Aorta (tissue), 5 donors: ENCODE data around the gene FBXO7. TPM values are rescaled to one million over a fixed set of nuclear protein-coding genes. Genes with fewer than 3 reads are reported as not detected.

Source experiments
- ATAC-seq: fragments of 200-7000 bp; cut with Tn5 transposase; one replicate; pipeline ENCODE4 v1.9.1; 2022; ENCODE audit warnings: moderate library complexity; ENCODE audit not compliant: low FRiP score
- DNase-seq, 2 donors: peaks; one replicate each; pipeline ENCODE4 v3.0.0-alpha.2; 2020
- H3K27ac ChIP-seq, 2 donors: one replicate each; pipeline ENCODE4 v1.5.1; 2013; ENCODE audit warnings: low read length in 2 of 2, mild to moderate bottlenecking in 2 of 2, moderate library complexity in 2 of 2, control low read depth in 1 of 2, inconsistent platforms in 1 of 2, low read depth in 1 of 2
- H3K27me3 ChIP-seq, 2 donors: one replicate each; pipeline ENCODE4 v1.6.1; 2013; ENCODE audit warnings: control low read depth in 1 of 2, low read length in 1 of 2, mild to moderate bottlenecking in 1 of 2, moderate library complexity in 1 of 2; ENCODE audit not compliant: insufficient read depth in 2 of 2, control insufficient read depth in 1 of 2
- H3K36me3 ChIP-seq, 2 donors: one replicate each; pipeline ENCODE4 v1.6.1; 2013; ENCODE audit warnings: control low read depth in 1 of 2, low read length in 1 of 2, mild to moderate bottlenecking in 1 of 2; ENCODE audit not compliant: insufficient read depth in 2 of 2, control insufficient read depth in 1 of 2
- H3K4me1 ChIP-seq, 2 donors: one replicate each; pipeline ENCODE4 v1.6.1; 2013; ENCODE audit warnings: low read length in 2 of 2, control low read depth in 1 of 2, mild to moderate bottlenecking in 1 of 2, moderate library complexity in 1 of 2; ENCODE audit not compliant: insufficient read depth in 2 of 2, control insufficient read depth in 1 of 2
- H3K4me3 ChIP-seq, 2 donors: one replicate each; pipeline ENCODE4 v1.5.1; 2013; ENCODE audit warnings: low read length in 2 of 2, control low read depth in 1 of 2, mild to moderate bottlenecking in 1 of 2
- H3K9me3 ChIP-seq: one replicate; pipeline ENCODE4 v1.6.1; 2013; ENCODE audit warnings: mild to moderate bottlenecking, low read length; ENCODE audit not compliant: control insufficient read depth
- WGBS, 2 donors: extraction: QIAGEN DNeasy Blood & Tissue Kit; methylation state at CpG; one replicate each; pipeline ENCODE4 v1.1.7; 2013; 5-methylcytosine and 5-hydroxymethylcytosine counted together
- intact Hi-C, 2 donors: fragments of 100-400 bp; cut with DNase I; formaldehyde crosslinking; loops; one replicate each; pipeline versions ENCODE4 v1.14.2 to v1.15.0; 2022
- polyA plus RNA-seq, 2 donors: library from polyadenylated mRNA; stranded (reverse); fragments of 200-250 nt; gene quantifications; one replicate each; pipeline ENCODE4 v1.2.3, GENCODE V29; 2013
- total RNA-seq, 2 donors: library from RNA; stranded (reverse); fragmentation: NEBNext Ultra II Directional; extraction: Animal tissue kit (Norgen Biotek cat#: 25700); gene quantifications; one replicate each; pipeline ENCODE4 v1.2.1, GENCODE V29; 2021
- donor health status: healthy with polysubstance abuse.
- donor health status: Bipolar disorder and iron deficiency.
- donor health status: DM: no; HTN: no; CAD: no.
- donor health status: DM: no; HTN: no; CAD: no.
- donor health status: DM: yes; HTN: yes; CAD: no.

FBXO7 gene
- total and polyA plus RNA-seq, 4 donors, result 64.4 to 76.6 (median 72.5) TPM

DNA sequence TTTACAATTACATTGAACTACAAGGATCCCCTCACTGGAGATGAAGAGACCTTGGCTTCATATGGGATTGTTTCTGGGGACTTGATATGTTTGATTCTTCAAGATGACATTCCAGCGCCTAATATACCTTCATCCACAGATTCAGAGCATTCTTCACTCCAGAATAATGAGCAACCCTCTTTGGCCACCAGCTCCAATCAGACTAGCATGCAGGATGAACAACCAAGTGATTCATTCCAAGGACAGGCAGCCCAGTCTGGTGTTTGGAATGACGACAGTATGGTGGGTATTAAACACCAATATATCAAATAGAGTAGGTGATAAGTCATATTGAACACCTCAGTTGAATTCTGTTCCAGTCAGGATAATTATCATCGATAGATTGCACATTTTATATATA lies 4.4 kb downstream of the FBXO7 start:
- intact Hi-C loops, result loop anchor here in 1 of 2 donors (10.0 kb wide), 1 partner anchor 504 kb away; no protein-coding TSS in a partner anchor
- Histone ChIP-seq H3K4me3 (no peak overlapping the region), H3K9me3 (no peaks in the 10 kb centered on the region), H3K27ac (no peak overlapping the region), H3K27me3 (no peaks in the 10 kb centered on the region), H3K4me1 (no peaks in the 10 kb centered on the region), H3K36me3 (no peaks in the 10 kb centered on the region)
- DNase-seq, result no peak
- WGBS, 2 donors, result 95% methylated on average over 3 of the region's 3 CpGs
- no peak for ATAC-seq

DNA sequence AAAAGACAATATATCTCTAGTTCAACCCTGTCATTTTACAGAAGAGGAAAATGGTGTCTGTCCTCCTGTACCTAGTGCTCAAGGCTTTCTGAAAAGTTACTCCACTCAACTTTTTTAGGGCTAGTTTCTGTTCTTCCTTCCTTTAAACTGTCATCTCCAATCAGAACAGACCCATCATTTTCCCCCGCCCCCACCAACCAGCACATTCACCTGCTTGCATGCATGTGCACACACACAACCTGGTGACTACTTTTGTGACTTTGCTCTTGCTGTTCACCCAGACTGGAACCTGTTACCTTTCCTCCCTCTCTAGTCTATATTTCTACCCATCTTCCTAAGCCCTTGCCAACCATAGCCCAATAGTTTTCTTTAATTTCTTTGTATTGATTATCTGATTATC lies 5.6 kb downstream of the FBXO7 start:
- Histone ChIP-seq H3K9me3 (no peaks in the 10 kb centered on the region), H3K4me3 (no peak overlapping the region), H3K27me3 (no peaks in the 10 kb centered on the region), H3K36me3 (no peaks in the 10 kb centered on the region), H3K4me1 (no peaks in the 10 kb centered on the region), H3K27ac (no peak overlapping the region)
- no peak for ATAC-seq
- intact Hi-C loops, result no loop called here
- WGBS, 2 donors, result 95 to 97% methylated on average over 1 of the region's 1 CpG
- DNase-seq, result no peak

DNA sequence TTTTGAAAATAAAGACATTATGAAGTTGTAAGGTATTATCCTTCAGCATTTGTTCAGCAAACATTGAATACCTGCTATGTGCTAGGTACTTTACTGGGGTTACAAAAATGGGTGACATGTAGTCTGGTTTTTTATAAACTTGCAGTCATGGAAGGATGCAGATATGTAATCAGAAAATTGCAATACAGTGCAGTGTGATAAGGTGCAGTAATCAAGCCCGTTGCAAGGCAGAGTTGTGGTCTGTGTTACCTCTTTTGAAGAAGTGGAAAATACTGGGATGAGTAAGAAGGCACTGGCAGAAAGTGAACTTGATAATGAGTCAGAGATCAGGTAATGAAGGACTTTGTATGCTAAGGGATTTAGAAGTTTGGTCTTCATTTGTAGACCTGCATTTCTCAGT lies 8.1 kb downstream of the FBXO7 start:
- Histone ChIP-seq H3K27ac (no peak overlapping the region), H3K36me3 (peaks cover 2 to 6% of the 10 kb centered on the region in 2 donors), H3K27me3 (no peaks in the 10 kb centered on the region), H3K4me1 (no peaks in the 10 kb centered on the region), H3K4me3 (no peak overlapping the region), H3K9me3 (no peaks in the 10 kb centered on the region)
- DNase-seq, result no peak
- WGBS, 2 donors, result 72 to 83% methylated on average over 1 of the region's 1 CpG
- no peak for ATAC-seq
- intact Hi-C loops, result no loop called here

DNA sequence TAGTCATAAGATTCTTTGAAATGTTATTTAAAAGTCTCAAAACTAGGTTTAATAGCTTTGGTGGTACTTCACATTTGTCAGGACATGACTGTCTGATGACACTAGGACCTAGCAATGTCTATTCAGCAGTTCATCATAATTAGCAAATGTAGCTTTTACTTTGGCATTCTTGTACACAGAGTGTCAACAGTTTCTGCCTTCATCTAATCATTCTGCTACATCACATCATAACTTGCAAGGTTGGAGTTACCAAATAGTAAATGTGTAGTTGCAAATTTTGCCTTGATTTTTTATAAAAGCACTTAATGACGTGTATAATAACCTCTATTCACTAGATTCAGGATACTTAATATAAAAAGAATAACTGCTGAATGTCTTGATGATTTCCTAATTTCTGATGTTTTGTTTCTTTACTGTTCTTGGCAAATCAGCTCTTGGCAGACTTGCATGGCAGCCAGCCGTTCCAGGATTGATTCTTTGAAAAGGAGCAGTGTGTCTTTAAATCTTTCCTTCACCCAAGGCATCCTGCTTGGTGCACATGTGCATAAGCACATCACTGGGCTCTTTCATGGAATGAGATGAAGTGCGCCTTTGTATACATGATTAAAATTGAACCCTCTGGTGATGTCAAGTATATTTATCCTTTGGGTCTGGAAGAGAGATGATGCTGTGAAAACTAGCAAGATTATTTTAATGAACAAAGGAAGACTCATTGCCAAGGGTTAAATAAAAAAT lies 12.2 kb downstream of the FBXO7 start:
- Histone ChIP-seq H3K9me3 (no peaks in the 10 kb centered on the region), H3K36me3 (peaks cover 5 to 6% of the 10 kb centered on the region in 2 donors), H3K27me3 (no peaks in the 10 kb centered on the region), H3K4me3 (no peak overlapping the region), H3K27ac (no peak overlapping the region), H3K4me1 (no peaks in the 10 kb centered on the region)
- WGBS, 2 donors, result 67 to 77% methylated on average over 3 of the region's 3 CpGs
- no peak for DNase-seq
- no peak for ATAC-seq
- intact Hi-C loops, result no loop called here

DNA sequence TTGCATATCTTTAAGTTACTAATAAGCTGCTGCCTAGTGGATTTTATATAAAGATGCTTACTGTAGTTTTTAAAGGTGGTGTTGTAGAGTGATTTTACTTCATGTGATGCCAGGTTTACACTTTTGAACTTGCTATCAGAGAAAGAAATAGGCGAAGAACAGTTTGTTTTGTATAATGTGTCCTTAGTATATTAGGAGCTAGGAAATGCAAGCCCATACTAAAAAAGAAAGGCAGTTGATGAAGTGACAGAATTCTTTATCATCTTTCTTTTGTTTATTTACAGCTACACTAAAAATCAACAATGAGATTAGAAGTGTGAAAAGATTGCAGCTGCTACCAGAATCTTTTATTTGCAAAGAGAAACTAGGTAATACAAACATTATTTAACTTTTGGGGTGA lies 12.8 kb downstream of the FBXO7 start:
- 93 to 95% methylated on average over 1 of the region's 1 CpG for WGBS, 2 donors

DNA sequence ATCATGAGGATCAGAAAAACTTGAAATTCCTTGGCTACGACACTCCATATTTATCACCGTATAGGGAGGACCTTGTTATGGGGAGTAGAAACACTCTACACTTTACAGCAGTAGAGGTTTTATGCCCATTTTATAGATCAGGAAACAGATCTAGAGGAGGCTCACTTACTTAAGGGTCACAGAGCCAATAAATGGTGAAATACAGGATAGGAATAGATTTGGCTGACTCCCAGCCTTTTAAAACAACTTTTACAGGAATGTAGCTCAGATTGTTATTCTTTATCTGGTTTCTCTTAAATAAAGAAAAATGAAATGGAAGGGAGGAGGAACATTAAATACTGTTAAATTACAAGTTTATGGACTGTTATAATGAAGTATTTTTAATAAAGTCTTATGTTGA lies 14.8 kb downstream of the FBXO7 start:
- Histone ChIP-seq H3K27me3 (no peaks in the 10 kb centered on the region), H3K9me3 (no peaks in the 10 kb centered on the region), H3K4me3 (no peak overlapping the region), H3K36me3 (peaks cover 5 to 8% of the 10 kb centered on the region in 2 donors), H3K27ac (no peak overlapping the region), H3K4me1 (no peaks in the 10 kb centered on the region)
- DNase-seq (no peak), ATAC-seq (no peak)
- 82 to 87% methylated on average over 2 of the region's 2 CpGs for WGBS, 2 donors
- intact Hi-C loops, result no loop called here

More for the DNA sequence above, 12.8 kb downstream of the FBXO7 start:
- ATAC-seq (no peak), DNase-seq (no peak)
- H3K27me3 ChIP-seq, result no peaks in the 10 kb centered on the region
- no peak overlapping the region for H3K4me3 ChIP-seq
- H3K36me3 ChIP-seq, result peaks cover 5 to 6% of the 10 kb centered on the region in 2 donors
- intact Hi-C loops, result no loop called here
- no peaks in the 10 kb centered on the region for H3K9me3 ChIP-seq
- H3K27ac ChIP-seq, result no peak overlapping the region
- H3K4me1 ChIP-seq, result no peaks in the 10 kb centered on the region

DNA sequence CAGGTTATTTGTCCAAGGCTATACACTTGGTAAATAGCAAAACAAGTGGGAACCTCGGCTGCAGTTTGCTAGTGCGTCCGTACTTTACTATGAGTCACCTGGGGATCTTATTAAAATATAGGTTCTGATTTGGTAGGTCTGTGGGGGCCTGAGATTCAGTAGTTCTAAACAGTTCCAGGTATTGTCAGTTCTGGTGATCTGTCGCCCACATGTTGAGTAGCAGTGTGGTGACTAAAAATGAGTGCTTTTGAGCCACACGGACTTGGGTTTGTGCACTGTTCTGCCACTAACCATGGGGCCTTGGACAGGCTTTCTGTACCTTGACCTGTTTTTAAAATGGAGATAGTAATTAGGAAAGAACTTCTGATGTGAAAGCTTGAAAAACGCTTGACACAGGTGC lies 15.7 kb downstream of the FBXO7 start:
- 93% methylated on average over 6 of the region's 6 CpGs for WGBS, 2 donors
- H3K27me3 ChIP-seq, result no peaks in the 10 kb centered on the region
- H3K4me3 ChIP-seq, result no peak overlapping the region
- H3K4me1 ChIP-seq, result no peaks in the 10 kb centered on the region
- ATAC-seq, result no peak
- H3K27ac ChIP-seq, result no peak overlapping the region
- no peaks in the 10 kb centered on the region for H3K9me3 ChIP-seq
- DNase-seq, result no peak
- intact Hi-C loops, result no loop called here
- peaks cover 8 to 12% of the 10 kb centered on the region in 2 donors for H3K36me3 ChIP-seq

DNA sequence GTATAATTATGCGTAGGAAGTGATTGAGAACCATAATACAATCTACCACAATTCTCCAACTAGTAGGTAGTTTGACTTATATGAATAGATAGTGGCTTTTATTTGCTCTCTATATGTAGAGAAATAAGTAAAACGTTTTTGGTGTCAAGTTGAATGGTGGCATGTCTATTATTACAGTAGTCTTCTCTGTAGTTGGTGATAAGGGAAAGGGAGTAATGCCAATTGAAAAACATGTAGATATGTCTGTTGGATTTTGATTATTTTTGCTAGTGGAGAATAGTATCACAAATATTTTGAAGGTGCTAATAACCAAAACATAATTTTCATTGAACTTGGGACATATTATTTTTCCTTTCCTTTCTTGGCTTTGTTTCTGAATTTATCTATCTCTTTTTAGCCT lies 17.5 kb downstream of the FBXO7 start:
- intact Hi-C loops, result no loop called here
- no peaks in the 10 kb centered on the region for H3K9me3 ChIP-seq
- ATAC-seq, result no peak
- H3K27me3 ChIP-seq, result no peaks in the 10 kb centered on the region
- peaks cover 9 to 11% of the 10 kb centered on the region in 2 donors for H3K36me3 ChIP-seq
- H3K27ac ChIP-seq, result no peak overlapping the region
- no peak overlapping the region for H3K4me3 ChIP-seq
- 60 to 66% methylated on average over 2 of the region's 2 CpGs for WGBS, 2 donors
- H3K4me1 ChIP-seq, result no peaks in the 10 kb centered on the region
- no peak for DNase-seq

DNA sequence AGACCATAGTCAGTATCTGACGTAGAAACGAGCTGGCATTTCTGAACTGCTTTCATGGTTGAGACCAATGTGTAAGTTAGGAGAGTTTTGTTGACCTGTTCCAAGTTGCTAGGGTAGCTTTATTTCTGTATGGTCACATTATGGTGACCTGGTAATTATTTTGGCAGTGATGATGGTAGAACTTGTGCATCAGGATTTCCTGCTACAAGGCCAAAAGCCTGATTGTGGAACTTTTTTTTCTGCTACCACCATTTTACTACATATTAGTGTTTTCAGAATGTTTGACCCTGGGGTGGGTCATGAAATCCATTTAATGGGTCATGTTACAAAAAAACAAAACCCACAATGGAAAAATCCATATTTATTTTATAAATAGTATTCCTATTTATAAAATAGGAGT lies 18.9 kb downstream of the FBXO7 start:
- H3K4me1 ChIP-seq, result no peaks in the 10 kb centered on the region
- 93 to 95% methylated on average over 2 of the region's 2 CpGs for WGBS, 2 donors
- intact Hi-C loops, result no loop called here
- no peak overlapping the region for H3K4me3 ChIP-seq
- no peaks in the 10 kb centered on the region for H3K27me3 ChIP-seq
- no peak for DNase-seq
- H3K9me3 ChIP-seq, result no peaks in the 10 kb centered on the region
- H3K36me3 ChIP-seq, result peaks cover 11 to 15% of the 10 kb centered on the region in 2 donors
- no peak overlapping the region for H3K27ac ChIP-seq
- ATAC-seq, result no peak
